ENCODE results near the gene ZDHHC17. TPM values are rescaled to one million over a fixed set of nuclear protein-coding genes. Genes with fewer than 3 reads are reported as not detected.
A peak's percentile ranks its signal among the peaks of the same experiment; 100 is the strongest.

ZDHHC17 gene
- total RNA-seq, 1 donor from 2014 or later: 18.0 TPM

GRCh38 chr12:76891609-76892008 is 127.7 kb downstream of the ZDHHC17 start:
- intact Hi-C loops (cut with DNase I): no loop called here
- ATAC-seq (no peak), DNase-seq (ENCODE audit: missing footprints) (no peak)

GRCh38 chr12:76895796-76896195 is 131.9 kb downstream of the ZDHHC17 start:
- intact Hi-C loops (cut with DNase I): no loop called here
- ATAC-seq: peak; percentile 13
- no peak for DNase-seq (ENCODE audit: missing footprints)

- no peak for DNase-seq (ENCODE audit: missing footprints)
- intact Hi-C loops (cut with DNase I): no loop called here
- ATAC-seq: no peak
Observed at GRCh38 chr12:76896274-76896673, 132.4 kb downstream of the ZDHHC17 start.

- ATAC-seq (peak; percentile 42), DNase-seq (ENCODE audit: missing footprints) (no peak)
- intact Hi-C loops (cut with DNase I): no loop called here
Observed at GRCh38 chr12:76898442-76898841, 134.5 kb downstream of the ZDHHC17 start.

- DNase-seq (ENCODE audit: missing footprints) (no peak), ATAC-seq (no peak)
- intact Hi-C loops (cut with DNase I): no loop called here
Observed at GRCh38 chr12:76899522-76899921, 135.6 kb downstream of the ZDHHC17 start.

GRCh38 chr12:76901628-76902380 is 137.9 kb downstream of the ZDHHC17 start:
- intact Hi-C loops (cut with DNase I): no loop called here
- DNase-seq (ENCODE audit: missing footprints) (no peak), ATAC-seq (no peak)

Other genes with a start within 250 kb of the ZDHHC17 start
- 33.1 TPM for gene OSBPL8, start 204.3 kb upstream of the ZDHHC17 start, total RNA-seq
- gene CSRP2, start 114.9 kb downstream of the ZDHHC17 start, total RNA-seq: 55.8 TPM